HFFc6 (cell line): Measurements from ENCODE around the gene C1orf210. TPM values are rescaled to one million over a fixed set of nuclear protein-coding genes. Genes with fewer than 3 reads are reported as not detected.

Experiments
- DNase-seq: peaks from one replicate; pipeline ENCODE4 v3.0.0-alpha.2; 2018
- H3K27ac Mint-ChIP-seq: 2 replicates; pipeline ENCODE4 v1.8.0; 2020; ENCODE audit warnings: mild to moderate bottlenecking, mixed read lengths
- H3K27me3 Mint-ChIP-seq: 2 replicates; pipeline ENCODE4 v1.8.0; 2021; ENCODE audit warnings: mild to moderate bottlenecking, moderate library complexity, mixed read lengths; ENCODE audit not compliant: insufficient read depth
- H3K36me3 Mint-ChIP-seq: 2 replicates; pipeline ENCODE4 v1.8.0; 2021; ENCODE audit warnings: low read depth, mixed read lengths
- H3K4me1 Mint-ChIP-seq: 2 replicates; pipeline ENCODE4 v1.8.0; 2020; ENCODE audit warnings: low read depth, mixed read lengths
- H3K4me3 Mint-ChIP-seq: 2 replicates; pipeline ENCODE4 v1.8.0; 2020; ENCODE audit warnings: mild to moderate bottlenecking, moderate library complexity, mixed read lengths
- H3K9me3 Mint-ChIP-seq: 2 replicates; pipeline ENCODE4 v1.8.0; 2020; ENCODE audit warnings: mild to moderate bottlenecking, mixed read lengths
- long read RNA-seq: library from polyadenylated mRNA; unstranded; transcript quantifications from one replicate; pipeline ENCODE4 v2.0.0, GENCODE V29; 2019
- total RNA-seq, 6 experiments: library from RNA; stranded (reverse); fragmentation: NEBNext Ultra II Directional; extraction: Animal tissue kit (Norgen Biotek cat#: 25700); gene quantifications; 2 replicates in 1 of 6; 3 replicates in 5 of 6; pipeline ENCODE4 v1.2.3, GENCODE V29; 2021
- TF ChIP-seq, protein P1 (sequence below): fragments of 200-600 bp; sonication (generic); IDR thresholded peaks from 2 replicates; pipeline ENCODE4 v1.5.0; 2021; ENCODE audit warnings: antibody characterized with exemption, mild to moderate bottlenecking

Gene C1orf210
- not detected for total RNA-seq
- long read RNA-seq, result 0 reads

- peaks cover 23% of the 10 kb centered on the region for H3K27me3 Mint-ChIP-seq
- TF ChIP-seq, protein P1, sequence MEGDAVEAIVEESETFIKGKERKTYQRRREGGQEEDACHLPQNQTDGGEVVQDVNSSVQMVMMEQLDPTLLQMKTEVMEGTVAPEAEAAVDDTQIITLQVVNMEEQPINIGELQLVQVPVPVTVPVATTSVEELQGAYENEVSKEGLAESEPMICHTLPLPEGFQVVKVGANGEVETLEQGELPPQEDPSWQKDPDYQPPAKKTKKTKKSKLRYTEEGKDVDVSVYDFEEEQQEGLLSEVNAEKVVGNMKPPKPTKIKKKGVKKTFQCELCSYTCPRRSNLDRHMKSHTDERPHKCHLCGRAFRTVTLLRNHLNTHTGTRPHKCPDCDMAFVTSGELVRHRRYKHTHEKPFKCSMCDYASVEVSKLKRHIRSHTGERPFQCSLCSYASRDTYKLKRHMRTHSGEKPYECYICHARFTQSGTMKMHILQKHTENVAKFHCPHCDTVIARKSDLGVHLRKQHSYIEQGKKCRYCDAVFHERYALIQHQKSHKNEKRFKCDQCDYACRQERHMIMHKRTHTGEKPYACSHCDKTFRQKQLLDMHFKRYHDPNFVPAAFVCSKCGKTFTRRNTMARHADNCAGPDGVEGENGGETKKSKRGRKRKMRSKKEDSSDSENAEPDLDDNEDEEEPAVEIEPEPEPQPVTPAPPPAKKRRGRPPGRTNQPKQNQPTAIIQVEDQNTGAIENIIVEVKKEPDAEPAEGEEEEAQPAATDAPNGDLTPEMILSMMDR, result no peak
- no peak within 1 kb of the TSS for H3K27ac Mint-ChIP-seq
- H3K36me3 Mint-ChIP-seq, result no peaks in the 10 kb centered on the region; the same call in 1 of the 2 replicates
- H3K9me3 Mint-ChIP-seq, result no peaks in the 10 kb centered on the region
- no peak within 1 kb of the TSS for H3K4me3 Mint-ChIP-seq
- H3K4me1 Mint-ChIP-seq, result no peaks in the 10 kb centered on the region
- DNase-seq, result no peak
Measured at GRCh38 chr1:43285269-43285990, at the start of gene C1orf210. Gene C1orf210, minus strand, starts transcription at chr1:43285581. Its CDS starts 2,311 bp downstream, at chr1:43283270.

- H3K4me1 Mint-ChIP-seq, result peaks cover 12% of the 10 kb centered on the region
- no peak for DNase-seq
- H3K36me3 Mint-ChIP-seq, result no peaks in the 10 kb centered on the region
- no peak overlapping the region for H3K4me3 Mint-ChIP-seq
- peaks cover 17% of the 10 kb centered on the region for H3K27me3 Mint-ChIP-seq
- TF ChIP-seq, protein P1, result no peak
- no peaks in the 10 kb centered on the region for H3K9me3 Mint-ChIP-seq
- no peak overlapping the region for H3K27ac Mint-ChIP-seq
Measured at GRCh38 chr1:43334453-43335205, 49.2 kb upstream of the C1orf210 start.

- DNase-seq, result no peak
- H3K36me3 Mint-ChIP-seq, result peaks cover 5% of the 10 kb centered on the region; the same call in 1 of the 2 replicates
- H3K9me3 Mint-ChIP-seq, result 0 out of 2 replicates have a peak, but pooled peaks cover 8% of the 10 kb centered on the region
- H3K27ac Mint-ChIP-seq, result no peak overlapping the region
- TF ChIP-seq, protein P1, result no peak
- peaks cover 7% of the 10 kb centered on the region for H3K27me3 Mint-ChIP-seq
- peaks cover 22% of the 10 kb centered on the region for H3K4me1 Mint-ChIP-seq
- H3K4me3 Mint-ChIP-seq, result no peak overlapping the region
Measured at GRCh38 chr1:43331688-43332087, 46.3 kb upstream of the C1orf210 start.

DNA sequence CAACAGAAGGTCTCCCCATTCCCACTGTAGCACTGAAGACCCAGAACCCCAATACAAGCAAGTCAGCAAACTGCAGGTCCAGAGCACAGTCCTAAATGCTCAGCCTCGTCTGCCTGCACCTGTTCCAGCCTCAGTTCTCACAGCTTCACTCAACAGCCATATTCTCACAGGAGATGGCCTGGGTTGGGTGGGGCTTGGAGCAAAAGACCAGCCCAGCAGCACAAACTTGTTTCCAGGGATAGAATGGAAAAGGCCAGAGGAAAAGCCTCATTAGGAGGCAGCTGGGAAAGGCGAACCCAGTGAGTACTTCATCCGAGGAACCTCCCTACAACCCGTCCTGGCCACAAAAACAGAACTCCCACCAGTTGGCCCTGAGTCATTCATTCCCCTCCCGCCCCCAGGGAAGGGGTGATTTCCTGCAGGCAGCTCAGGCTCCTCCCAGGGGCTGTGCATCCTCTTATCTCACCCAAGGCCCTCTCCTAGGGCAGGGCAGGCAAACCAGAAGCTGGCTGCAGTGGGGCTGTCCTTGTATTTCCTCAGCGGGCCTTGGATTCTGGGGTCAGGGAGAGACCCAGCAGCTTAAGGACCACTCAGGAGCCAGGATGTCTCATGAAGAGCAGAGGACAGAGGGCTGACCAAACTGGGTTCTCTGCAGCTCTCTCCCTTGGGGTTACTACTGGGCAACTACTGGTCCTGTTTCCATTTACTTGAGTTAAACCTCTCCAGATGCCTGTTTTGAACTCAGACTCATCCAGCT lies 44.8 kb upstream of the C1orf210 start:
- Mint-ChIP-seq H3K27ac (0 out of 2 replicates have a peak overlapping the region, but pooled peaks have one; percentile 6), H3K9me3 (peaks cover 15% of the 10 kb centered on the region), H3K4me3 (no peak overlapping the region), H3K27me3 (peaks cover 1% of the 10 kb centered on the region), H3K36me3 (peaks cover 12% of the 10 kb centered on the region; the same call in 1 of the 2 replicates), H3K4me1 (peaks cover 22% of the 10 kb centered on the region)
- TF ChIP-seq, protein P1, result no peak
- peak; percentile 30 for DNase-seq

- H3K4me1 Mint-ChIP-seq, result peaks cover 31% of the 10 kb centered on the region
- TF ChIP-seq, protein P1, result no peak
- DNase-seq, result no peak
- H3K36me3 Mint-ChIP-seq, result peaks cover 19% of the 10 kb centered on the region; the same call in 1 of the 2 replicates
- peaks cover 1% of the 10 kb centered on the region for H3K27me3 Mint-ChIP-seq
- no peak overlapping the region for H3K27ac Mint-ChIP-seq
- peaks cover 22% of the 10 kb centered on the region for H3K9me3 Mint-ChIP-seq
- no peak overlapping the region for H3K4me3 Mint-ChIP-seq
Measured at GRCh38 chr1:43327549-43328292, 42.3 kb upstream of the C1orf210 start.
